HL-60 (cell line): ENCODE data around the gene LTB4R2.

Source experiments
- DNase-seq, 2 experiments: peaks; one replicate each; pipeline ENCODE4 v3.0.0-alpha.2; 2010 to 2020; ENCODE audit warnings: low read depth in 1 of 2, low spot score in 1 of 2
- H3K27ac ChIP-seq: fragments of 250-450 bp; sonication (Bioruptor Pico); replicated peaks from 2 replicates; pipeline ENCODE4 v1.5.1; 2020; ENCODE audit warnings: mild to moderate bottlenecking, moderate library complexity
- H3K27me3 ChIP-seq: fragments of 250-450 bp; sonication (Bioruptor Pico); 2 replicates; pipeline ENCODE4 v1.5.1; 2021; ENCODE audit warnings: mild to moderate bottlenecking, moderate library complexity; ENCODE audit not compliant: insufficient read depth, poor library complexity, severe bottlenecking
- H3K4me3 ChIP-seq: replicated peaks from 2 replicates; pipeline ENCODE4 v1.5.1; 2011; ENCODE audit warnings: mild to moderate bottlenecking, control low read depth, low read length; ENCODE audit not compliant: insufficient read depth
- GABPA ChIP-seq: IDR thresholded peaks from 2 replicates; pipeline ENCODE4 v1.6.1; 2012; ENCODE audit warnings: low read depth
- POLR2AphosphoS5 ChIP-seq: IDR thresholded peaks from 2 replicates; pipeline ENCODE4 v1.6.1; 2012; ENCODE audit warnings: low read depth
- SPI1 ChIP-seq: IDR thresholded peaks from 2 replicates; pipeline ENCODE4 v1.6.1; 2012; ENCODE audit warnings: low read depth, mild to moderate bottlenecking, borderline replicate concordance
- TF ChIP-seq, protein P1 (sequence below): IDR thresholded peaks from one replicate; pipeline ENCODE4 v1.5.1; 2011; ENCODE audit warnings: low read length, control low read depth, inconsistent platforms; ENCODE audit not compliant: insufficient read depth
- TF ChIP-seq, protein P2 (sequence below): IDR thresholded peaks from 2 replicates; pipeline ENCODE4 v1.6.1; 2012; ENCODE audit warnings: low read depth; ENCODE audit not compliant: insufficient replicate concordance

Gene LTB4R2

DNA sequence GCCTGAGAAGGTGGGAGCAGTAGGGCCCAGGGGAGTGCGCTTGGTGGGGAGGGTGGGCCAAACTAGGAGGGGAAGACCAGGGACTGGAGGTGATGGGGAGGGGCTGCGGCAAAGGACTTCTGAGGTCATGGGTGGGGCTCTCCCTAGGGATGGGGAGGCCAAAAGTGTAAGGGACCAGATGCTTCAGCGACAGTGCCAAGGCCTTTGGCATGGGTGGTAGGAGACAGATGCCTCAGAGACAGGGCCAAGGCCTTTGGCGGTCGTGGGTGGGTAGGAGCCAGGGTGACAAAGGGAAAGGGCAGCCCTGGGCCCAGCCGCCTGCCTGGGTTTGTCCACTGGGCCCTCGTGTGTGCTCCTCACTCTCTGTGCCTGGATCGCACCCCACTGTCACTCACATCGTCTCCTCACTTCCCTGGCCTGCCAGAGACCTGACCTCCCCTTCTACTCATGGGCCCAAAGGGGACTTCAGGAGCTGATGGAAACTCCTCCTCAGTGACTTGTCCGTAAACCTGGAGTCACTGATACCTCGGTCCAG, 25.4 kb upstream of the LTB4R2 start:
- no peak overlapping the region for H3K4me3 ChIP-seq
- no peaks in the 10 kb centered on the region for H3K27me3 ChIP-seq
- no peak for DNase-seq
- H3K27ac ChIP-seq, result no peak overlapping the region
- TF ChIP-seq GABPA, result no peak
- TF ChIP-seq, protein P1, sequence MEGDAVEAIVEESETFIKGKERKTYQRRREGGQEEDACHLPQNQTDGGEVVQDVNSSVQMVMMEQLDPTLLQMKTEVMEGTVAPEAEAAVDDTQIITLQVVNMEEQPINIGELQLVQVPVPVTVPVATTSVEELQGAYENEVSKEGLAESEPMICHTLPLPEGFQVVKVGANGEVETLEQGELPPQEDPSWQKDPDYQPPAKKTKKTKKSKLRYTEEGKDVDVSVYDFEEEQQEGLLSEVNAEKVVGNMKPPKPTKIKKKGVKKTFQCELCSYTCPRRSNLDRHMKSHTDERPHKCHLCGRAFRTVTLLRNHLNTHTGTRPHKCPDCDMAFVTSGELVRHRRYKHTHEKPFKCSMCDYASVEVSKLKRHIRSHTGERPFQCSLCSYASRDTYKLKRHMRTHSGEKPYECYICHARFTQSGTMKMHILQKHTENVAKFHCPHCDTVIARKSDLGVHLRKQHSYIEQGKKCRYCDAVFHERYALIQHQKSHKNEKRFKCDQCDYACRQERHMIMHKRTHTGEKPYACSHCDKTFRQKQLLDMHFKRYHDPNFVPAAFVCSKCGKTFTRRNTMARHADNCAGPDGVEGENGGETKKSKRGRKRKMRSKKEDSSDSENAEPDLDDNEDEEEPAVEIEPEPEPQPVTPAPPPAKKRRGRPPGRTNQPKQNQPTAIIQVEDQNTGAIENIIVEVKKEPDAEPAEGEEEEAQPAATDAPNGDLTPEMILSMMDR, result no peak
- TF ChIP-seq, protein P2, sequence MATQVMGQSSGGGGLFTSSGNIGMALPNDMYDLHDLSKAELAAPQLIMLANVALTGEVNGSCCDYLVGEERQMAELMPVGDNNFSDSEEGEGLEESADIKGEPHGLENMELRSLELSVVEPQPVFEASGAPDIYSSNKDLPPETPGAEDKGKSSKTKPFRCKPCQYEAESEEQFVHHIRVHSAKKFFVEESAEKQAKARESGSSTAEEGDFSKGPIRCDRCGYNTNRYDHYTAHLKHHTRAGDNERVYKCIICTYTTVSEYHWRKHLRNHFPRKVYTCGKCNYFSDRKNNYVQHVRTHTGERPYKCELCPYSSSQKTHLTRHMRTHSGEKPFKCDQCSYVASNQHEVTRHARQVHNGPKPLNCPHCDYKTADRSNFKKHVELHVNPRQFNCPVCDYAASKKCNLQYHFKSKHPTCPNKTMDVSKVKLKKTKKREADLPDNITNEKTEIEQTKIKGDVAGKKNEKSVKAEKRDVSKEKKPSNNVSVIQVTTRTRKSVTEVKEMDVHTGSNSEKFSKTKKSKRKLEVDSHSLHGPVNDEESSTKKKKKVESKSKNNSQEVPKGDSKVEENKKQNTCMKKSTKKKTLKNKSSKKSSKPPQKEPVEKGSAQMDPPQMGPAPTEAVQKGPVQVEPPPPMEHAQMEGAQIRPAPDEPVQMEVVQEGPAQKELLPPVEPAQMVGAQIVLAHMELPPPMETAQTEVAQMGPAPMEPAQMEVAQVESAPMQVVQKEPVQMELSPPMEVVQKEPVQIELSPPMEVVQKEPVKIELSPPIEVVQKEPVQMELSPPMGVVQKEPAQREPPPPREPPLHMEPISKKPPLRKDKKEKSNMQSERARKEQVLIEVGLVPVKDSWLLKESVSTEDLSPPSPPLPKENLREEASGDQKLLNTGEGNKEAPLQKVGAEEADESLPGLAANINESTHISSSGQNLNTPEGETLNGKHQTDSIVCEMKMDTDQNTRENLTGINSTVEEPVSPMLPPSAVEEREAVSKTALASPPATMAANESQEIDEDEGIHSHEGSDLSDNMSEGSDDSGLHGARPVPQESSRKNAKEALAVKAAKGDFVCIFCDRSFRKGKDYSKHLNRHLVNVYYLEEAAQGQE, result no peak
- no peak for TF ChIP-seq SPI1
- no peak for TF ChIP-seq POLR2AphosphoS5

DNA sequence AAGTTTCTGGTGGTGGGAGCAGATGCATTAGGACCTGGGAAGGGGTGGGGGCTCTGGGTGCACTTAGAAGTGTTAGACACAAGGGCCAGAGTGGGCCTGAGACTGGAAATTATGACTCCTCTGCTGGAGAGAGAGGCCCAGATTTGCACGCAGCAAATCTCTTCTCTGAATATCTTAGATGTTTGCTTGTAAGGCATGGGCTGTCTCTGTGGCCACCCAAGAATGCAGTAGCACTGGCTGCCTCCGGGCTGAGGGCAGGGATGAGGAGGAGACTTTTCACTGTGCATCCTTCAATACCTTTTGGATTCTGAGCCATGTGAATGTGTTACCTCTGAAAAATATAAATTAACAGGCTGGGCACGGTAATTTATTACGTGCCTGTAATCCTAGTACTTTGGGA, 24.6 kb upstream of the LTB4R2 start:
- TF ChIP-seq GABPA, result no peak
- TF ChIP-seq, protein P2, result no peak
- no peak for TF ChIP-seq POLR2AphosphoS5
- no peak overlapping the region for H3K4me3 ChIP-seq
- H3K27me3 ChIP-seq, result no peaks in the 10 kb centered on the region
- DNase-seq, result no peak
- H3K27ac ChIP-seq, result no peak overlapping the region

DNA sequence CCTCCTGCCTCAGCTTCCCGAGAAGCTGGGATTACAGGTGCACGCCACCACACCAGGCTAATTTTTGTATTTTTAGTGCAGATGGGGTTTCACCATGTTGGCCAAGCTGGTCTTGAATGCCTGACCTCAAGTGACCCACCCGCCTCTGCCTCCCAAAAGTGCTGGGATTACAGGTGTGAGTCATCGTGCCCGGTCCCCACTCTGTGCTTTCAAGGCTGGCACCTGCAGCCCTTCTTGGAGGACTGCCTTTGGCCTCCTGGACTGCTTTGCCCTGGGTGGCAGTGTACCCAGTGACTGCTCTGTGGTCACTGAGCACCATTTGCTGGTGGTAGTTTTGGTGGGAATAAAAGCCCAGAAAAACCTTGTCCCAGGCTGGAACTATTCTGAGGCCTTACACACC, 22.9 kb upstream of the LTB4R2 start:
- TF ChIP-seq GABPA, result no peak
- no peak for TF ChIP-seq POLR2AphosphoS5
- TF ChIP-seq, protein P2, result no peak
- TF ChIP-seq SPI1, result no peak
- H3K27me3 ChIP-seq, result no peaks in the 10 kb centered on the region
- no peak overlapping the region for H3K4me3 ChIP-seq
- no peak for DNase-seq
- H3K27ac ChIP-seq, result no peak overlapping the region

DNA sequence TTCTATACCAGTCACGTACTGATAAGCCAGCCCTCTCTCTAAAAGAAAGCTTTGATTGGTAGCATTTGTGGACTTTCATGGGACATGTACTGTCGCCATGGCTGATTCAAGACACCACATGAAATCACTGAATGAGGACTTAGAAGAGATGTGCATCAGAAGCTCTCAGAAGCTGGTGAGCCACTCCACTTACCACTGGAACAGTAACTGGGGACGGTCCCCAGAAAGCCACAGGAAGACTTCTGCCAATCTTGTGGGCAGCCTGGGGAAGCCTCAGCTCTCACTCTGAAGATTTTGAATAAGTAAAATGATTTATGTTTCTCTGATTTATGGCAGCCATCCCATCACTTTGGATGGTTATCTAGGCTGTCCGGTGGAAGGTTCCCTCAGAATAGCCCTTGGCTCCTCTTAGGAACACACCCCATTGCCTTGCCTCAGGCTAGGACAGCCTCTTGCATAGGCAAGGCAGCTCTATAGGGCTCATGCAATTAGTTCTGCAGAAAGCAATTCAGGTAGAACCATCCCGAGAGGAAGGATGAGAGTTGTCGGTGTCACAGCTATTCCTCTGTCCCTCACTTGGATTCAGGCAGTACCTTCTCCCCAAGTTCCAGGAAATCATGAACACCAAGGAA, 20.2 kb upstream of the LTB4R2 start:
- no peak for DNase-seq
- TF ChIP-seq GABPA, result no peak
- TF ChIP-seq SPI1, result no peak
- TF ChIP-seq, protein P2, result no peak
- no peak for TF ChIP-seq POLR2AphosphoS5
- TF ChIP-seq, protein P1, result no peak
- no peak overlapping the region for H3K4me3 ChIP-seq
- H3K27ac ChIP-seq, result no peak overlapping the region
- no peaks in the 10 kb centered on the region for H3K27me3 ChIP-seq
